ENCODE measurements around the gene TRPT1.
A peak's percentile ranks its signal among the peaks of the same experiment; 100 is the strongest.

DNA sequence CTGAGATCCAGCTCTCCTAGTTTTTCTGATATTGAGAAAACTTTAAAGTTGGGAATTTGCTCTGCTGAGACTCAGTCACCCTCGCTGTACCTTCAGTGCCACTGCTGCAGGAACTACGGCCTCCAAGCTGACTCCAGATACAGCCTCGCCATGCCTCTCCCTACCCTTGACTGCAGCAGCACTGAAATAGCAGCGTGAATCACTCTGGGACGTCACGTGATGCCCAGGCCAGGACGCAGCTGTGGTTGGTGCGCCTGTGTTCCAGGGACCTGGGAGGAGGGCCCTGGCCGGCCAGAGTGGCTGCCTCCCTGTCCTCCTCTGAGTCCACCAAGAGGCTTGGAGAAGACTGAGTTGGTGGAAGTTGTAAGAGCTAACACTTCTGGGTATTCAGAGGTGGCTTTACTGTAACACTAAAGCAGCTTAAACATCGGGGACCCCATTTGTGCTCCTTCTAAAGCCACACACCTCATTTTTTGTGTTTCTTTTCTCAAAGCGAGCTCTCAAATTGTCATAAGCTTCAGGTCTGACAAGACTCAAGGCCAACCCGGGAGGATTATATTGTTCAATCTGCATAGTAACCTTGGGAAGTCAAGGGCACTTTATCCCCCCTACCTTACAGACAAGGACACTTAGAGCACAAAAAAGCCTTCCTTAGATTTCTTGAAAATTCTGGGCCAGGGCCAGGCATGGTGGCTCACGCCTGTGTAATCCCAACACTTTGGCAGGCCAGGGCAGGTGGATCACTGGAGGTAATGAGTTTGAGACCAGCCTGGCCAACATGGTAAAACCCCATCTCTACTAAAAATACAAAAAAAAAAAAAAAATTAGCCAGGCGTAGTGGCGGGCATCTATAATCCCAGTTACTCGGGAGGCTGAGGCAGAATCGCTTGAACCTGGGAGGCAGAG lies 44.2 kb downstream of the TRPT1 start:
- TF ChIP-seq CTCF (IDR thresholded peaks at IDR 0.05) = no peak
- TF ChIP-seq, protein P1, sequence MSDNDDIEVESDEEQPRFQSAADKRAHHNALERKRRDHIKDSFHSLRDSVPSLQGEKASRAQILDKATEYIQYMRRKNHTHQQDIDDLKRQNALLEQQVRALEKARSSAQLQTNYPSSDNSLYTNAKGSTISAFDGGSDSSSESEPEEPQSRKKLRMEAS (CRISPR knock-in tag; IDR thresholded peaks at IDR 0.05) = peak; percentile 81
- TF ChIP-seq ATF1 (CRISPR knock-in tag; IDR thresholded peaks at IDR 0.05) = no peak
- TF ChIP-seq, protein P2, sequence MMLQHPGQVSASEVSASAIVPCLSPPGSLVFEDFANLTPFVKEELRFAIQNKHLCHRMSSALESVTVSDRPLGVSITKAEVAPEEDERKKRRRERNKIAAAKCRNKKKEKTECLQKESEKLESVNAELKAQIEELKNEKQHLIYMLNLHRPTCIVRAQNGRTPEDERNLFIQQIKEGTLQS (CRISPR knock-in tag; conservative IDR thresholded peaks at IDR 0.05) = no peak
- TF ChIP-seq ZNF263 (CRISPR knock-in tag; IDR thresholded peaks at IDR 0.05; ENCODE audit: low read depth) = no peak
- TF ChIP-seq, protein P3, sequence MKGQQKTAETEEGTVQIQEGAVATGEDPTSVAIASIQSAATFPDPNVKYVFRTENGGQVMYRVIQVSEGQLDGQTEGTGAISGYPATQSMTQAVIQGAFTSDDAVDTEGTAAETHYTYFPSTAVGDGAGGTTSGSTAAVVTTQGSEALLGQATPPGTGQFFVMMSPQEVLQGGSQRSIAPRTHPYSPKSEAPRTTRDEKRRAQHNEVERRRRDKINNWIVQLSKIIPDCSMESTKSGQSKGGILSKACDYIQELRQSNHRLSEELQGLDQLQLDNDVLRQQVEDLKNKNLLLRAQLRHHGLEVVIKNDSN (CRISPR knock-in tag; IDR thresholded peaks at IDR 0.05) = peak; percentile 97
- TF ChIP-seq ZNF121 (CRISPR knock-in tag; IDR thresholded peaks at IDR 0.05) = no peak
- TF ChIP-seq CBFB (CRISPR knock-in tag; IDR thresholded peaks at IDR 0.05; ENCODE audit: low read depth) = no peak
- TF ChIP-seq, protein P4, sequence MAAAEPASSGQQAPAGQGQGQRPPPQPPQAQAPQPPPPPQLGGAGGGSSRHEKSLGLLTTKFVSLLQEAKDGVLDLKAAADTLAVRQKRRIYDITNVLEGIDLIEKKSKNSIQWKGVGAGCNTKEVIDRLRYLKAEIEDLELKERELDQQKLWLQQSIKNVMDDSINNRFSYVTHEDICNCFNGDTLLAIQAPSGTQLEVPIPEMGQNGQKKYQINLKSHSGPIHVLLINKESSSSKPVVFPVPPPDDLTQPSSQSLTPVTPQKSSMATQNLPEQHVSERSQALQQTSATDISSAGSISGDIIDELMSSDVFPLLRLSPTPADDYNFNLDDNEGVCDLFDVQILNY (CRISPR knock-in tag; IDR thresholded peaks at IDR 0.05) = no peak
- TF ChIP-seq JAZF1 (CRISPR knock-in tag; IDR thresholded peaks at IDR 0.05) = no peak
- no peak for TF ChIP-seq FOXK1 (CRISPR knock-in tag; IDR thresholded peaks at IDR 0.05)
- TF ChIP-seq HMGXB4 (CRISPR knock-in tag; IDR thresholded peaks at IDR 0.05) = no peak
